A549 (cell line): ENCODE results near the gene FBXO21.

ENCODE experiments used
- CTCF ChIP-seq: fragments of >200 bp; sonication (Bioruptor Twin); formaldehyde crosslinking; IDR thresholded peaks from 3 replicates; pipeline ENCODE4 v1.5.1; 2016
- EP300 ChIP-seq, 2 experiments: fragments of >200 bp; sonication (Bioruptor Twin); formaldehyde crosslinking; IDR thresholded peaks; 2 replicates in 1 of 2; 3 replicates in 1 of 2; pipeline ENCODE4 v1.6.1; 2016 to 2017
- JUN ChIP-seq, 2 experiments: fragments of >200 bp; sonication (Bioruptor Twin); formaldehyde crosslinking; IDR thresholded peaks; 2 replicates in 1 of 2; 3 replicates in 1 of 2; pipeline ENCODE4 v1.6.1; 2016 to 2017
- KDM1A ChIP-seq: fragments of 200-600 bp; sonication (generic); IDR thresholded peaks from 2 replicates; pipeline ENCODE4 v1.6.1; 2016; ENCODE audit warnings: low read depth, mild to moderate bottlenecking
- MYC ChIP-seq: IDR thresholded peaks from 2 replicates; pipeline ENCODE4 v1.6.1; 2012; ENCODE audit warnings: mild to moderate bottlenecking, inconsistent platforms, low read length, improper control_type of control experiment, borderline replicate concordance
- NR3C1 ChIP-seq: fragments of >200 bp; sonication (Bioruptor Twin); formaldehyde crosslinking; IDR thresholded peaks from 3 replicates; pipeline ENCODE4 v1.6.1; 2017
- POLR2A ChIP-seq: IDR thresholded peaks from 2 replicates; pipeline ENCODE4 v1.6.1; 2012; ENCODE audit warnings: mild to moderate bottlenecking, low read length
- TFCP2L1 ChIP-seq: fragments of 250-450 bp; sonication (Bioruptor Pico); IDR thresholded peaks from 2 replicates; pipeline ENCODE4 v1.5.0; 2021; ENCODE audit warnings: mild to moderate bottlenecking
- ZNF302 ChIP-seq: fragments of 250-450 bp; sonication (Bioruptor Pico); IDR thresholded peaks from 2 replicates; pipeline ENCODE4 v1.9.0; 2021; ENCODE audit warnings: inconsistent platforms, mild to moderate bottlenecking, moderate library complexity
- TF ChIP-seq, protein P1 (sequence below): IDR thresholded peaks from 2 replicates; pipeline ENCODE4 v1.6.1; 2012; ENCODE audit warnings: low read depth, borderline replicate concordance
- TF ChIP-seq, protein P2 (sequence below): fragments of 200-600 bp; sonication (generic); IDR thresholded peaks from 2 replicates; pipeline ENCODE4 v1.6.1; 2016; ENCODE audit warnings: antibody characterized with exemption, mild to moderate bottlenecking, moderate library complexity
- TF ChIP-seq, protein P3 (sequence below): fragments of 150-350 bp; IDR thresholded peaks from 2 replicates; pipeline ENCODE4 v1.6.1; 2014; ENCODE audit warnings: low read depth, mild to moderate bottlenecking, low read length

DNA sequence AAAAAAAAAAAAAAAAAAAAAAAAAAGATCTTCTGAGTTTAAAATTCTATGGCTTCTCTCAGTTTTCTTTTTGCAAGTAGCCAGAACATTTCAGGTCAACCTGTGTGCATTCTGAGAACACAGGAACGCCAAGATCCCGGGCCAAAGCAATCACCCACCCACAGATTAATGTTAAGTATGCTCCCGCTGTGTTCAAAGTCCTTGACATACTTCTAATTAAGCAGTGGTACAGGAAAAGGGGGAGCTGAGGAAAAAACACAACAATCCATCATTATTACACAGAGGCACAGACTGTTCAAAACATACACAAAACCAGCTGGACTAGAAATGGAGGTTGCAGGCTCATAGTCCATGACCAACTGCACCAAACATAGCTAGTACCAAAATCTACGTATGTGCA lies 2.8 kb downstream of the FBXO21 start:
- TF ChIP-seq CTCF = no peak
- TF ChIP-seq, protein P1, sequence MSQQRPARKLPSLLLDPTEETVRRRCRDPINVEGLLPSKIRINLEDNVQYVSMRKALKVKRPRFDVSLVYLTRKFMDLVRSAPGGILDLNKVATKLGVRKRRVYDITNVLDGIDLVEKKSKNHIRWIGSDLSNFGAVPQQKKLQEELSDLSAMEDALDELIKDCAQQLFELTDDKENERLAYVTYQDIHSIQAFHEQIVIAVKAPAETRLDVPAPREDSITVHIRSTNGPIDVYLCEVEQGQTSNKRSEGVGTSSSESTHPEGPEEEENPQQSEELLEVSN = no peak
- TF ChIP-seq EP300 (IDR thresholded peaks at IDR 0.05) = no peak
- TF ChIP-seq, protein P2, sequence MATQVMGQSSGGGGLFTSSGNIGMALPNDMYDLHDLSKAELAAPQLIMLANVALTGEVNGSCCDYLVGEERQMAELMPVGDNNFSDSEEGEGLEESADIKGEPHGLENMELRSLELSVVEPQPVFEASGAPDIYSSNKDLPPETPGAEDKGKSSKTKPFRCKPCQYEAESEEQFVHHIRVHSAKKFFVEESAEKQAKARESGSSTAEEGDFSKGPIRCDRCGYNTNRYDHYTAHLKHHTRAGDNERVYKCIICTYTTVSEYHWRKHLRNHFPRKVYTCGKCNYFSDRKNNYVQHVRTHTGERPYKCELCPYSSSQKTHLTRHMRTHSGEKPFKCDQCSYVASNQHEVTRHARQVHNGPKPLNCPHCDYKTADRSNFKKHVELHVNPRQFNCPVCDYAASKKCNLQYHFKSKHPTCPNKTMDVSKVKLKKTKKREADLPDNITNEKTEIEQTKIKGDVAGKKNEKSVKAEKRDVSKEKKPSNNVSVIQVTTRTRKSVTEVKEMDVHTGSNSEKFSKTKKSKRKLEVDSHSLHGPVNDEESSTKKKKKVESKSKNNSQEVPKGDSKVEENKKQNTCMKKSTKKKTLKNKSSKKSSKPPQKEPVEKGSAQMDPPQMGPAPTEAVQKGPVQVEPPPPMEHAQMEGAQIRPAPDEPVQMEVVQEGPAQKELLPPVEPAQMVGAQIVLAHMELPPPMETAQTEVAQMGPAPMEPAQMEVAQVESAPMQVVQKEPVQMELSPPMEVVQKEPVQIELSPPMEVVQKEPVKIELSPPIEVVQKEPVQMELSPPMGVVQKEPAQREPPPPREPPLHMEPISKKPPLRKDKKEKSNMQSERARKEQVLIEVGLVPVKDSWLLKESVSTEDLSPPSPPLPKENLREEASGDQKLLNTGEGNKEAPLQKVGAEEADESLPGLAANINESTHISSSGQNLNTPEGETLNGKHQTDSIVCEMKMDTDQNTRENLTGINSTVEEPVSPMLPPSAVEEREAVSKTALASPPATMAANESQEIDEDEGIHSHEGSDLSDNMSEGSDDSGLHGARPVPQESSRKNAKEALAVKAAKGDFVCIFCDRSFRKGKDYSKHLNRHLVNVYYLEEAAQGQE = no peak
- TF ChIP-seq POLR2A = no peak
- TF ChIP-seq JUN (IDR thresholded peaks at IDR 0.05) = no peak
- no peak for TF ChIP-seq TFCP2L1
- TF ChIP-seq, protein P3, sequence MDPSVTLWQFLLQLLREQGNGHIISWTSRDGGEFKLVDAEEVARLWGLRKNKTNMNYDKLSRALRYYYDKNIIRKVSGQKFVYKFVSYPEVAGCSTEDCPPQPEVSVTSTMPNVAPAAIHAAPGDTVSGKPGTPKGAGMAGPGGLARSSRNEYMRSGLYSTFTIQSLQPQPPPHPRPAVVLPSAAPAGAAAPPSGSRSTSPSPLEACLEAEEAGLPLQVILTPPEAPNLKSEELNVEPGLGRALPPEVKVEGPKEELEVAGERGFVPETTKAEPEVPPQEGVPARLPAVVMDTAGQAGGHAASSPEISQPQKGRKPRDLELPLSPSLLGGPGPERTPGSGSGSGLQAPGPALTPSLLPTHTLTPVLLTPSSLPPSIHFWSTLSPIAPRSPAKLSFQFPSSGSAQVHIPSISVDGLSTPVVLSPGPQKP = no peak
- no peak for TF ChIP-seq MYC
- TF ChIP-seq KDM1A = no peak
- no peak for TF ChIP-seq NR3C1
- no peak for TF ChIP-seq ZNF302
